Left hindlimb (tissue), 1 donor: ENCODE data around the gene E2F1.
"Not testable (repeated sequence)": the region's sequence is repeated elsewhere in the genome, so short reads cannot be mapped to it uniquely, and the experiment has no call there.

Experiments used
- DNase-seq: peaks from one replicate; pipeline ENCODE4 v3.0.0-alpha.2; 2018

The E2F1 gene

DNA sequence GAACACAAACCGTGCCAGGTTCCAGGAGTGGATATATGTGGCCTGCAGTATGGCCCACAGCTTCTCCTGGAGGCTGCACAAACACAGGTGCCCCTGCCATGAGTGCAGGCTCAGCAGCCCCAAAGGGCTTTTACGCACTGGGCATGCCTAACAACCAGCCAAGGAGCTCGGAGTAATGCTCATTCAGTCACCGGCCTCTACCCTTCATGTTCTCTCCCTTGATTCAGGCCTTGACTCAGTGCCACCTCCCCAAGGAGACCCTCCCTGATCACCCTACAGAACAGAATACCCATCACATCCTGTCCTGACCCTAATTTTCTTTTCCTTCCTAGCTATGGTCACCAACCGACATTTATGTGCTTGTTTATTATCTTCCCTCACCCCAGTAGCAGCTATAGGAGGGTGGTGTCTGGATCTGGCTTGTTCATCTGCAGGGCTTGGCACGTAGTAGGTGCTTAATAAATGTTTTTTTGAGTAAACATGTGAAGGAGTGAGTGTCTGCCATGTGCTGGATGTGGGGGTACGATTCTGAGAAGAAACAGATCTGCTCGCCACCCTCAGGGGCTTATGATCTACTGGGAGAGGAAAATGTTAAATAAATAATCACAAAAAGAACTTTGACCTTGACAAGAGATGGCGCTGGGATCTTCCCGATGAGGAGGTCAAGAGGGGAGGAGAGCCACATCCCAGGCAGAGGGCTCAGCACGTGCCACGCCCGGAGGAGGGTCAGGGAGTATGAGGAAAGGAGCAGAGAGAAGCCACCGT lies 24.7 kb upstream of the E2F1 start:
- no peak for DNase-seq

DNA sequence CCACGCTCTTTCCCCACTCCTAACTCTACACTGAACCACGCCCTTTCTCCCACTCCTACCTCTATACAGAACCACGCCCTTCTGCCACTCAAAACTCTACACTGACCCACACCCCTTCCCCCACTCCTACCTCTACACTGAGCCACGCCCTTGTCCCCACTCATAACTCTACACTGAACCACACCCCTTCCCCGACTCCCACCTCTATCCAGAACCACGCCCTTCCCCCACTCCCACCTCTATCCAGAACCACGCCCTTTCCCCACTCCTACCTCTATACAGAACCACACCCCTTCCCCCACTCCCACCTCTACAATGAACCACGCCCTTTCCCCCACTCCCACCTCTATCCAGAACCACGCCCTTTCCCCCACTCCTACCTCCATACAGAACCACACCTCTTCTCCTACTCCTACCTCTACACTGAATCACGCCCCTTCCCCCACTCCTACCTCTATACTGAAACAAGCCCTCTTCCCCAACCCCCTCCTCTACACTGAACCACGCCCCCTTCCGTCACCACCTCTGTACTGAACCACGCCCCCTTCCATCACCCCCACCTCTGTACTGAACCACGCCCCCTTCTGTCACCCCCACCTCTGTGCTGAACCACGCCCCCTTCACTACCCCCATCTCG lies 23.8 kb upstream of the E2F1 start:
- no peak for DNase-seq

DNA sequence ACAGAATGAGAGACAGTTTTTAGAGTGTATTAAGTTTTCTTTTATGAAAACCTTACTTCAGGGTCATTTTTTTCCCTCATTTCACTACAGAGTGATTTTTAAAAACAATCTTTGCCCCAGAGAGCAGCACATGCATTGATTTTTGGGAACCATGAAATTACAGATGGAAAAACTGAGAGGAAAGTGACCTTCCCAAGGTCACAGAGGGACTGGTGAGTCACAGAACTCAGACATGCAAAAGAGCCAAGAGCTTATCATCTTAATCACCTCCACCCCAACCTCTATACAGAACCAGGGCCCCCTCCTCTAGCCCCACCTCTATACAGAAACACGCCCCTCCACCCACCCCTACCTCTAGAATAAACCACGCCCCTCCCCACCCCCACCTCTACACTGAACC lies 23.2 kb upstream of the E2F1 start:
- DNase-seq = no peak

DNA sequence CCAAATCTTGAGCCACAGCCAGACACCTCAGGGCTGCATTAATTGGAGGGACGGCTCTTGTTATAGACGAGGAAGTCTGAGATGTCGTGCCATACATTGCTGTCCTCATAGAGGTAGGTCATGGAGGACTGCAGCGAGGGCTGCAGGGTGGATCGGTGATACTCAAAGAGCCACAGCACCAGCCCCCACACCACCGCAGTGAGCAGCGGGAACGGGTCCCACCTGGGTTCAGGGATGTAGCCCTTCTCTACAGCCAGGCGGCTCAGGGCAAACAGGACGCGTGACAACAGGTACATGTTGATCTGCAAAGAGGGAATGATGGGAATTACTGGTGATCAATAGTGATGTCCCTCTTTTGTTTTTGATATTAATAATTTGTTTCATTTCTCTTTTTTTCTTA lies 21.5 kb upstream of the E2F1 start:
- DNase-seq = no peak

DNA sequence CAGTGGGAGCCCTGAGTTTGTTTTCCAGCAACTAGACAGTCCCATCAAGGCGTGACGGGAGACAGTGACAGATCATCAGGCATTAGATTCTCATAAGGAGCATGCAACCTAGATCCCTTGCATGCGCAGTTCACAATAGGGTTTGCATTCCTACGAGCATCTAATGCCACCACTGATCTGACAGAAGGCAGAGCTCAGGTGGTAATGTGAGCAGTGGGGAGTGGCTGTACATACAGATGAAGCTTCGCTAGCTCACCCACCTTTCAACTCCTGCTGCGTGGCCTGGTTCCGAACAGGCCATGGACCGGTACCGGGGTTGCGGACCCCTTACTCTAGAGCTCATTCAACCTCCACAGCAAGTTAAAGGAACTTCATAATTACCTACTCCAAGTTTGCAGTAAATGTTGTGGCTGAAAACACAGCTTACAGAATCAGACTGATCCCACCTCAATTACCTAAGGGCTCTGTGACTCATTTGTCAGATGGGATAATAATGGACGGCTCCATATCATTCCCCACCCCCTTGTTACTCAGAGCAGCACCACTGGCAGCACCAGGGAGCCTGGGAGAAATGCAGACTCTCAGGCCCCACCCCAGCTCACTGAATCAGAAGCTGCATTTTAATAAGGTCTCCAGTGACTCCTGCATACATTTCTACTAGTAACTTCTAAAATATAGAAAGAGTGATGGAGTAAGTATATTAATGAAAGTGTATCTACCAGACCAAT lies 18.2 kb upstream of the E2F1 start:
- DNase-seq = no peak

DNA sequence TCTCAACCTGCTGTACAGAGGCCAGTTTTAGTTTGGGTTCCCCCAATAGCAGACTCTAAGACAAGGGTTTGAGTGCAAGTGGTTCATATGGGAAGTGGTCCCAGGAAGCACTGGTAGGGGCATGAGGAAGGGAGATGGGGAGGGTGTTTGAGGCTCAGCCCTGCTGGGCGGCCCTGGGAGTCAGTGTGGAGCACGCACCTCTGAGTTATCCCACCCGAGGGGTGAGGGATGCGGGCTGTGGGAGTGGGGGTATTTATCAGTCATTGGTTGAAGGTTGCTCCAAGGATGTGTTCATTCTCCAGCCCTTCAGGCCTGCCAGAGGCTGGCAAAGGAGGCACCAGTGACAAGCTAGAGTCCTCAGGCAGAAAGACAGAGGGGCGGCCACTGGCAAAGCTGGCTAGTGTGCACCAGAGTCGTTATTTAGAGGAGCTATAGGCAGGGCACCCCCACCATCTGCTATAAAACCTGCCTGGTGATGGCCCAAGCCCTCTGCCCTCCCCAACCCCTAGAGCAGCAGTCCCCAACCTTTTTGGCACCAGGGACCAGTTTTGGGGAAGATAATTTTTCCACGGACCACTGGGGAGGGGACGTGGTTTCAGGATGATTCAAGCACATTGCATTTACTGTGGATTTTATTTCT lies 17.4 kb upstream of the E2F1 start:
- DNase-seq = no peak

DNA sequence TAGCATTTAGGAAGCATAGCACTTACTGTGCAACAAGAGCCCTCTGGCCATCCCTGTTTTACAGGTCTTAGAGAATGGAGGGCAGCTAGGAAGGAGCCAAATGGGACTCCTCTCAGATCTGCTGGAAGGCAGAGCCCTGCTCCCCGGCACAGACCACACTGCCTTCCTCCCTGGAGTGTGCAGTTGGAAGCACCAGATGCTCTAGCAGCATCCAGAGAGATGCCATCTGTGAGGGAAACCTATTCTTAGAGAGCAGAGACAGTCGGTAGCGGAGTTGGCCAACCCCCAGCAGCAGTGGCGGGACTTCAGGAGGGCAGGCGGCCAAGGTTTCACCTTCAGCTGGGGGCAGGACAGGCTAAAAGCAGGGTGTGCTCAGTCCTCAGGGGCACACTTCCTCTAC lies 16.7 kb upstream of the E2F1 start:
- DNase-seq = no peak

DNA sequence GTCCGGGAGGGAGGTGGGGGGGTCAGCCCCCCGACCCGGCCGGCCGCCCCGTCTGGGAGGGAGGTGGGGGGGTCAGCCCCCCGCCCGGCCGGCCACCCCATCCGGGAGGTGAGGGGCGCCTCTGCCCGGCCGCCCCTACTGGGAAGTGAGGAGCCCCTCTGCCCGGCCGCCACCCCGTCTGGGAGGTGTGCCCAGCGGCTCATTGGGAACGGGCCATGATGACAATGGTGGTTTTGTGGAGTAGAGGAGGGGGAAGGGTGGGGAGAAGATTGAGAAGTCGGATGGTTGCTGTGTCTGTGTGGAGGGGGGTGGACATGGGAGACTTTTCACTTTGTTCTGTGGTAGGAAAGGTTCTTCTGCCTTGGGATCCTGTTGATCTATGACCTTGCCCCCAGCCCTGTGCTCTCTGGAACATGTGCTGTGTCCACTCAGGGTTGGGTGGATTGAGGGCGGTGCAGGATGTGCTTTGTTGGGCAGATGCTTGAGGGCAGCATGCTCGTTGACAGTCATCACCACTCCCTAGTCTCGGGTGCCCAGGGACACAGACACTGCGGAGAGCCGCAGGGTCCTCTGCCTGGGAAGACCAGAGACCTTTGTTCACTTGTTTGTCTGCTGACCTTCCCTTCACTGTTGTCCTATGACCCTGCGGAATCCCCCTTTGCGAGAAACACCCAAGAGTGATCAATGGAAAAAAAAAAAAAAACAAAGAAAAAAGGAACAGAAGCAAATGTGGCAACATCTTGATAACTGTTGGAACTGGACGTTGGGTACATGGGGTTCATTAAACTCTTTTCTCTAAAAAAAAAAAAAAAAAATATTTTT lies 15.7 kb upstream of the E2F1 start:
- no peak for DNase-seq

DNA sequence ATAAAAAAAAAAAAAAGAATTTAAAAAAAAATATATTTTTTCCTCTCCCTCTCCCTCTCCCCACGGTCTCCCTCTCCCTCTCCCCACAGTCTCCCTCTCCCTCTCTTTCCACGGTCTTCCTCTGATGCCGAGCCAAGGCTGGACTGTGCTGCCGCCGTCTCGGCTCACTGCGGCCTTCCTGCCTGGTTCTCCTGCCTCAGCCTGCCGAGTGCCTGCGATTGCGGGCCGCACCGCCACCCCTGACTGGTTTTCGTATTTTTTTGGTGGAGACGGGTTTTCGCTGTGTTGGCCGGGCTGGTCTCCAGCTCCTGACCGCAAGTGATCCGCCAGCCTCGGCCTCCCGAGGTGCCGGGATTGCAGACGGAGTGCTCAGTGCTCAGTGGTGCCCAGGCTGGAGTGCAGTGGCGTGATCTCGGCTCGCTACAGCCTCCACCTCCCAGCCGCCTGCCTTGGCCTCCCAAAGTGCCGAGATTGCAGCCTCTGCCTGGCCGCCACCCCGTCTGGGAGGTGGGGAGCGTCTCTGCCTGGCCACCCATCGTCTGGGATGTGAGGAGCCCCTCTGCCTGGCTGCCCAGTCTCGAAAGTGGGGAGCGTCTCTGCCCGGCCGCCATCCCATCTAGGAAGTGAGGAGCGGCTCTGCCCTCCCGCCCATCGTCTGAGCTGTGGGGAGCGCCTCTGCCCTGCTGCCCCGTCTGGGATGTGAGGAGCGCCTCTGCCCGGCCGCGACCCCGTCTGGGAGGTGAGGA lies 14.7 kb upstream of the E2F1 start:
- not testable (repeated sequence) for DNase-seq

DNA sequence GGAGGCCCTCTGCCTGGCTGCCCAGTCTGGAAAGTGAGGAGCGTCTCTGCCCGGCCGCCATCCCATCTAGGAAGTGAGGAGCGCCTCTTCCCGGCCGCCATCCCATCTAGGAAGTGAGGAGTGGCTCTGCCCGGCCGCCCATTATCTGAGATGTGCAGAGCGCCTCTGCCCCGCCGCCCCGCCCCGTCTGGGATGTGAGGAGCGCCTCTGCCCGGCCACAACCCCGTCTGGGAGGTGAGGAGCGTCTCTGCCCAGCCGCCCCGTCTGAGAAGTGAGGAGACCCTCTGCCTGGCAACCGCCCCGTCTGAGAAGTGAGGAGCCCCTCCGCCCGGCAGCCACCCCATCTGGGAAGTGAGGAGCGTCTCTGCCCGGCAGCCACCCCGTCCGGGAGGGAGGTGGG lies 12.8 kb upstream of the E2F1 start:
- not testable (repeated sequence) for DNase-seq

DNA sequence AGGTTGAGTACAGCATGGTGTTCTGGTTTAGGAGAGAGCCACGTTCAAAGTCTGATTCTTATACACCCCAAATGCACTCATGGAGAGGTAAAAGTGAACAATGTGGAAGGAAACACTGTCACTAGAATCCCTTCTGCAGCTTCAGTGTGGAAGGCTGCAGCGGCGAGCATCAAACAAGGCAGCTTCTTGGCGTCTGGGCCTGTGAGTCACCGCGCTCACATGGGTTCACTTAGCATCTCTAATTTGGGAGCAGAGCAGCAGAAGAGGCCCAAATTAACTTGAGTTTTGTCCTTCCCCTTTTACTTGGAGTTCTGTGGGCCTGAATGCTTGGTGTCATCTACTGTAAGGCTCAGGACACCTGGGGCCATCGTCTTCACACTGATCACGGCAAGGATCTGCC lies 10.9 kb upstream of the E2F1 start:
- DNase-seq = peak; percentile 70

DNA sequence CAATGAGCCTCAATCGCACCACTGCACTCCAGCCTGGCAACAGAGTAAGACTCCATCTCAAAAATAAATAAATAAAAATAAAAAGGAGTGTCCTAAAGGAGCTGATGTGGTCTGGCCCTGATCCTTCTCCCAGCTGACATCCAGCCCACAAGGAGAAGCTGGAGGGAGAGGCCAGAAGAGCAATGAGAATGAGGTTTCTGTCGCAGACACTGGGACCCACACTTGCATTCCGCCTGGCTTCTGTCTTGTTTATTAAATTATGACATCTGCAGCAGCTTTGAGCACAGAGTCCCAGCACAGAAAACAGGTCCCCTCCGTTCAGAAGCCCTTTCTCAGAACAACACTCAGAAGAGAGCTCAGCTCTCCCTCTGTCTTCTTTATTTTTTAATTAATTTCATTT lies 10.3 kb upstream of the E2F1 start:
- DNase-seq = no peak

DNA sequence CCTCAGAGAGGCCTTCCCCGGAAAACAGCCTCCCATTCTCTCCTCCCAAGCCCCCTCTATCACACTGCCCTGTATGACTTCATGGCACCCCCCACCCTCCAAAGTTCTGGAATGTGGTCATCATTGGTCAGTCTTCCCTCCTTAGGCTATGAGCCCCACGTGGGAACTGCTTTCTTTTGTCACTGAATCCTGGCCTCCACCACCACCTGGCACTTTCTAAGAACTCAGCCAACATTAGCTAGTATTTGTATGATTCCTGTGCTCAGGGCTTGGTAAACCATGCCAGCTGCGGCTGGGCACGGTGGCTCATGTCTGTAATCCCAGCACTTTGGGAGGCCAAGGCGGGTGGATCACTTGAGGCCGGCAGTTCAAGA lies 8.4 kb upstream of the E2F1 start:
- no peak for DNase-seq

DNA sequence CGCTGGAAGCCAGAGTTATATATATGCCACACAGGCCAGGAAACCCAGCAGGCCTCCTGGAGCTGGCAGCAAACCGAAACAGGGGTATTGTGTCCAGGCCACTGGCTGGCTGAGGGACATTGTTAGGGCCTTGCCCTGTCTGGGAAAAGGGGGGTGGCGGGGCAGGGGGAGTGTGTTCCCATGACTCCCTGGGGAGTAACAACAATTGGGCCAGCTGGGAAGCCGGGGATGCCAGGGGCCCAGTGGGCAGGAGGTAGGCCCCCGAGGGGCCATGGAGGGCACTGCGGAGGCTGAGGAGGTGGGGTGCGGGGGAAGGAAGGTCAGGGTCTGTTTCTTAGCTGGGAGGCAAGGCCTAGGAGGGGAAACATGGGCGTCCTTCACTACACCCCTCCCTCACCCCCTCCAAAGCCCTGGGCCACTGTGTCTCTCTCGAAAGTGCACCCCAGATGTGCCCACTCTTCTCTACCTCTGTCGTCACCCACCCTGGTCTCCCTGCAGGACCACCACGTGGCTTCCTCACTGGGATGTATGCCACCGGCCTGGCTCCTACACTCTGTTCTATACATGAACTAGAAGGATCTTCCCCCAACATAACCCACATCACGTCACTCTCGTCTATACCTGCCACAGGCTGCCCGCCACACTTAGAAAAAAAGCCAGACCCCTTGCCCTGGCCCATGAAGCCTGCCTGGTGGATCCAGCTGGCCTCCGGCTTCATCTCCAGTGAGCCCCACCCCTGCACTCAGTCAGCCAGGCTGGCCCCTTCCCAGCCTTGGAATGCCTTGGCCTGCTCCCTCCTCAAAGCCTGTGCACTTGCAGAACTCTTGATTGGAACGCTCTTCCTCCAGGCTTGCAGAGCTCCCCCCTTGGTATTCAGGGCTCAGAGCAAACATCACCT lies 7.8 kb upstream of the E2F1 start:
- DNase-seq = peak; percentile 77

DNA sequence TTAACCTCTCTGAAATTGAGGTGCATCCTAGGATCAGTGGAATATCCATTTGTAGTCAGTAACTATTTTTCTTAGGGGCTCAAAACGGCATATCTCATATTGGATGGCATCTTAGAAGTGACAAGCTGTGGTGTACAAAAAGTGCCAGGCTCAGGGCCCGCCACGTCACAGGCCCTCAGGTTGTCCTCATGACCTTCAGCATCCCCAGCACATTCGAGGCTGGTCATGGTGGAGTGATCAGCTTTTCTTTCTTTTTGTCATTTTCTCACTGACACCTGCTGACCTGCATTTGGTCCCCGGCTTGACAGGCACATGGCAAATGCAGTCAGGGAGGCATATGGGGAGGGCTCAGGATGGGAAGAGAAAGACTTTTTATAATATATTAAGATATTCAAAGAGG lies 7.1 kb upstream of the E2F1 start:
- no peak for DNase-seq

DNA sequence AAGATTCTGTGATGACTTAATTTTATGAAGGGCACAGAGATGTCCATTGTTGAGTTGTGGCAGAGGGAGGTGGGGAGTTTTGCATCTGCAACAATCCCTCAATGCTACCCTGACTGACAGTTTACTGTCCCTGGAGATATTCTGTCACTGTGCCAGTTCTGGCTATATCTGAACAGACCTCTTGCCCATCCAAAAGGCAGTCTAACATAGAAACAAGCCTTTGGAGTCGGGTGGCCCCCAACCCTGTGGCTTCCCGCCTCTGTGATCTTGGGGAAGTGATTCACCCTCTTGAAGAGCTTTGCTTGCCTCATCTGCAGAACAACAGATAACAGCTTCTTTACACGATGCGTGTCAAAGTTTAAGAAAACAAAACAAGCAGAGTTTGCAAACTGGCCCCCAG lies 3.8 kb upstream of the E2F1 start:
- DNase-seq = no peak

DNA sequence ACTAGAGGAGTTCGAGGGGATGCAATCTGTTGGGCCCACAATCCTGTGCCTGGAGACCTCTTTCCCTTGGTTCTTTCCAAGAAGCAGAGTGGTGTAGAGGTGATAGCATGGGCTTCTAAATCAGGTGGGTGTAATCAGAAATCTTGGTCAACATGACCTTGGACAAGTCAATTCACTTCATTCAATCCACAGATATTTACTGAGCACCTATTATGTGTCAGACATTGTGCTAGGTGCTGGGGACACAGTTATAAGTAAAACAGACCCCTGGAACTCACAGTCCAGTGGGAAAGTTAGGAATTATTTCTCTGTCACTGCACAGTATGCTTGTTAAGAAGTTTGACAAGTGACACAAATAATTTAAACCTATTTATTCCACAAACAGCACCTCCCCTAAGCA lies 3.3 kb upstream of the E2F1 start:
- no peak for DNase-seq

DNA sequence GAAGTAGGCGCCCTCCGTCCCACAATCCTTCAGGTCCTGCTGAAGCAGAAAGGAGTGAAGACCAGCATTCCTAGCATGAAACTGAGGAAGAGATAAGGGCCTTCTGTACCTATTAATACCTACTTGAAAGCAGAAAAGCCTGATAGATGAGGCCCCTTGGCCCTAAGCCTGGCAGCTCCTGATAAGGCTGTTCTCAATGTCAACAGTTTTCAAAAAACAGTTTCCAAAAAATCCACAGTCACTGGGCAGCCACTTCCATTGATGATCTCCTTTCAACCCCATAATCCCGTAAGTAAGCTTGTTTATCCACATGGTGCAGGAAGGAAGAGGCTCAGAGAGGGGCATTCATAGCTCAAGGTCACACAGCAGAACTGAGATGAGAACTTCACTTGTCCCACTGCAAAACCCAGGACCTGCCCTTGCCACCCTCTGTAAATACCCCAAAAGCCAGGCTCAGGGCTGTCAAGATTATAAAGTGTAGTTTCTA lies 2.8 kb upstream of the E2F1 start:
- no peak for DNase-seq

DNA sequence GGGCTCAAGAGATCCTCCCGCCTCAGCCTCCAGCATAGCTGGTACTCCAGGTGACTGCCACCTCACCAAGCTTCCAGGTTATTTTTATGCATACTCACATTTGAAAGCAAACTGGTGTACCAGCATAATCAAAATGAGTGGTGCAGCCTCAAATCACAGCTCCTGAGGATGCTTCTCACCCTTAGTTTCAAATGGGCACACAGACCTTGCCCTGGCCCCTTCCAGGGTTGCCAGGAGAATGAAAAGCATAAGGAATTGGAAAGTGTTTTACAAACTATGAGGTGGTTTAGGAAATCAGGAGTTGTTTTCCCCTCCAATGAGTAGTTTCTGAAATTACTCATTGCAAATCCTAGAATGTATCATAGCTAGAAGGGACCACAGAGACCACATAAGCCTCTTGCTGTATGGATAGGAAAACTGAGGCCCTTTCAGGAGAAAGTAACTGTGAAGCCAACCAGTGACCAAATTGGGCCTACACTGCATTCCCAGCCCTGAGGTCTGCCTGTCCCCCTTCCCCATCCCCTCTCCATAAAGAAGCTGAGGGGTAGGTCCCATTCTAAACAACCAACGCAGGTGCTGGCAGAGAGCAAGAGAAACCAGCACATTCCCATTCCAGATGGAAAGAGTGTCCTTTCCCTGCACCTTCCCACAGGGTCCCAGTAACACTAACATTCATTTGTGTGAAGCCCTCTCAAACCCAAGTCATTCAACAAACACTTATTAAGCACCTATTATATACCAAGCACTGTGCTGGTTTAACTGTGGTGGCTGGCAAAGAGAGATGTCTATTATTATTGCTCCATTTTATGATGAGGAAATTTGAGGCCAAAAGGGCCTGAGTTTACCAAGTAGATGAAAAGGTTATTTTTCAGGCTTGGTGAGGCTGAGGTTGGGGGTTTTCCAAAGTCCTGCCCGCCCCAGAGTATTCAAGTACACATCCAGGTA lies 2.1 kb upstream of the E2F1 start:
- no peak for DNase-seq
